ENCODE measurements around the gene FUT2.
A peak's percentile ranks its signal among the peaks of the same experiment; 100 is the strongest.

Gene FUT2

GRCh38 chr19:48720613-48721296 is 25.0 kb downstream of the FUT2 start:
- H3K23ac ChIP-seq (ENCODE audit: low read length in 2 of 2): no peak overlapping the region
- H3K79me1 ChIP-seq (replicated peaks; ENCODE audit: low read length, poor library complexity, severe bottlenecking): no peaks in the 10 kb centered on the region
- peak overlapping the region; percentile 88 for H3K9ac ChIP-seq (ENCODE audit: low read length)
- H2BK120ac ChIP-seq (ENCODE audit: low read depth, low read length): peak overlapping the region; percentile 77
- no peaks in the 10 kb centered on the region for H3K27me3 ChIP-seq (ENCODE audit: control insufficient read depth in 1 of 2, insufficient read depth in 1 of 2, low read length in 2 of 2)
- peak overlapping the region; percentile 89 for H4K91ac ChIP-seq (ENCODE audit: low read length)
- H3K27ac ChIP-seq (ENCODE audit: low read length, poor library complexity, severe bottlenecking): peak overlapping the region; percentile 75
- H2BK12ac ChIP-seq (ENCODE audit: low read length in 2 of 2): peak overlapping the region in 1 of 2 experiments; percentile 21
- H3K4me3 ChIP-seq (ENCODE audit: insufficient read depth in 1 of 2, low read depth in 1 of 2, low read length in 2 of 2): peak overlapping the region; percentile 68 to 84
- peak; percentile 100 for DNase-seq
- peak overlapping the region; percentile 13 to 85 for H3K4ac ChIP-seq (ENCODE audit: low read depth in 1 of 2, low read length in 2 of 2)
- H3K14ac ChIP-seq (ENCODE audit: low read length in 2 of 2): no peak overlapping the region
- H2BK5ac ChIP-seq (ENCODE audit: low read depth, low read length, poor library complexity, severe bottlenecking): no peak overlapping the region
- H2AFZ ChIP-seq (ENCODE audit: low read depth, low read length): peak overlapping the region; percentile 66
- peak overlapping the region; percentile 47 to 76 for H3K18ac ChIP-seq (ENCODE audit: low read depth in 1 of 2, low read length in 2 of 2)
- H3K36me3 ChIP-seq (ENCODE audit: control insufficient read depth in 1 of 2, insufficient read depth in 2 of 2, low read depth in 1 of 2, low read length in 2 of 2): no peaks in the 10 kb centered on the region
- no peak overlapping the region for H2AK5ac ChIP-seq (ENCODE audit: low read length, severe bottlenecking)
- H3K4me1 ChIP-seq (ENCODE audit: control insufficient read depth, insufficient read depth, low read depth, low read length): peaks cover 13% of the 10 kb centered on the region
- H2BK15ac ChIP-seq (ENCODE audit: low read depth, poor library complexity, severe bottlenecking): peak overlapping the region; percentile 60
- H3K9me3 ChIP-seq (ENCODE audit: control insufficient read depth, low read length): no peaks in the 10 kb centered on the region
- WGBS: 1% methylated on average over 32 of the region's 42 CpGs
- peak overlapping the region; percentile 49 for H3K4me2 ChIP-seq (ENCODE audit: low read length, poor library complexity, severe bottlenecking)
- H4K8ac ChIP-seq (ENCODE audit: low read length): peak overlapping the region; percentile 95

- Histone ChIP-seq H4K8ac (ENCODE audit: low read length) (no peak overlapping the region), H3K18ac (ENCODE audit: low read depth in 1 of 2, low read length in 2 of 2) (no peak overlapping the region), H3K14ac (ENCODE audit: low read length in 2 of 2) (no peak overlapping the region), H3K4me1 (ENCODE audit: control insufficient read depth, insufficient read depth, low read depth, low read length) (peaks cover 6% of the 10 kb centered on the region), H3K79me1 (replicated peaks; ENCODE audit: low read length, poor library complexity, severe bottlenecking) (no peaks in the 10 kb centered on the region), H3K9me3 (ENCODE audit: control insufficient read depth, low read length) (no peaks in the 10 kb centered on the region), H3K36me3 (ENCODE audit: control insufficient read depth in 1 of 2, insufficient read depth in 2 of 2, low read depth in 1 of 2, low read length in 2 of 2) (no peaks in the 10 kb centered on the region), H2BK120ac (ENCODE audit: low read depth, low read length) (no peak overlapping the region), H2BK15ac (ENCODE audit: low read depth, poor library complexity, severe bottlenecking) (no peak overlapping the region), H3K4me3 (ENCODE audit: insufficient read depth in 1 of 2, low read depth in 1 of 2, low read length in 2 of 2) (no peak overlapping the region), H2AK5ac (ENCODE audit: low read length, severe bottlenecking) (no peak overlapping the region), H4K91ac (ENCODE audit: low read length) (no peak overlapping the region), H3K4me2 (ENCODE audit: low read length, poor library complexity, severe bottlenecking) (no peak overlapping the region), H3K9ac (ENCODE audit: low read length) (no peak overlapping the region), H3K4ac (ENCODE audit: low read depth in 1 of 2, low read length in 2 of 2) (no peak overlapping the region), H3K27ac (ENCODE audit: low read length, poor library complexity, severe bottlenecking) (no peak overlapping the region), H2AFZ (ENCODE audit: low read depth, low read length) (no peak overlapping the region), H2BK5ac (ENCODE audit: low read depth, low read length, poor library complexity, severe bottlenecking) (no peak overlapping the region), H3K27me3 (ENCODE audit: control insufficient read depth in 1 of 2, insufficient read depth in 1 of 2, low read length in 2 of 2) (no peaks in the 10 kb centered on the region), H3K23ac (ENCODE audit: low read length in 2 of 2) (no peak overlapping the region), H2BK12ac (ENCODE audit: low read length in 2 of 2) (no peak overlapping the region)
- no peak for DNase-seq
- WGBS: 81% methylated on average over 11 of the region's 11 CpGs
Measured at GRCh38 chr19:48722196-48722708, 26.5 kb downstream of the FUT2 start.

- peak overlapping the region; percentile 5 for H3K9ac ChIP-seq (ENCODE audit: low read length)
- no peaks in the 10 kb centered on the region for H3K79me1 ChIP-seq (replicated peaks; ENCODE audit: low read length, poor library complexity, severe bottlenecking)
- peak overlapping the region; percentile 74 to 93 for H3K18ac ChIP-seq (ENCODE audit: low read depth in 1 of 2, low read length in 2 of 2)
- peaks cover 6% of the 10 kb centered on the region for H3K4me1 ChIP-seq (ENCODE audit: control insufficient read depth, insufficient read depth, low read depth, low read length)
- no peaks in the 10 kb centered on the region for H3K27me3 ChIP-seq (ENCODE audit: control insufficient read depth in 1 of 2, insufficient read depth in 1 of 2, low read length in 2 of 2)
- peak overlapping the region; percentile 100 for H4K8ac ChIP-seq (ENCODE audit: low read length)
- peak overlapping the region; percentile 96 for H2BK120ac ChIP-seq (ENCODE audit: low read depth, low read length)
- no peak overlapping the region for H2BK5ac ChIP-seq (ENCODE audit: low read depth, low read length, poor library complexity, severe bottlenecking)
- no peaks in the 10 kb centered on the region for H3K9me3 ChIP-seq (ENCODE audit: control insufficient read depth, low read length)
- 42% methylated on average over 9 of the region's 11 CpGs for WGBS
- no peak overlapping the region for H2AK5ac ChIP-seq (ENCODE audit: low read length, severe bottlenecking)
- no peak overlapping the region for H3K23ac ChIP-seq (ENCODE audit: low read length in 2 of 2)
- no peak overlapping the region for H3K4me2 ChIP-seq (ENCODE audit: low read length, poor library complexity, severe bottlenecking)
- peak overlapping the region; percentile 80 to 96 for H3K4ac ChIP-seq (ENCODE audit: low read depth in 1 of 2, low read length in 2 of 2)
- H2BK12ac ChIP-seq (ENCODE audit: low read length in 2 of 2): peak overlapping the region; percentile 23 to 85
- H4K91ac ChIP-seq (ENCODE audit: low read length): peak overlapping the region; percentile 91
- H2BK15ac ChIP-seq (ENCODE audit: low read depth, poor library complexity, severe bottlenecking): peak overlapping the region; percentile 82
- H2AFZ ChIP-seq (ENCODE audit: low read depth, low read length): peak overlapping the region; percentile 59
- peak; percentile 97 for DNase-seq
- H3K14ac ChIP-seq (ENCODE audit: low read length in 2 of 2): no peak overlapping the region
- no peak overlapping the region for H3K4me3 ChIP-seq (ENCODE audit: insufficient read depth in 1 of 2, low read depth in 1 of 2, low read length in 2 of 2)
- H3K36me3 ChIP-seq (ENCODE audit: control insufficient read depth in 1 of 2, insufficient read depth in 2 of 2, low read depth in 1 of 2, low read length in 2 of 2): no peaks in the 10 kb centered on the region
- no peak overlapping the region for H3K27ac ChIP-seq (ENCODE audit: low read length, poor library complexity, severe bottlenecking)
Measured at GRCh38 chr19:48724796-48725753, 29.3 kb downstream of the FUT2 start.

GRCh38 chr19:48726556-48726955 is 30.8 kb downstream of the FUT2 start:
- H3K4me2 ChIP-seq (ENCODE audit: low read length, poor library complexity, severe bottlenecking): no peak overlapping the region
- H2BK12ac ChIP-seq (ENCODE audit: low read length in 2 of 2): no peak overlapping the region
- H2BK120ac ChIP-seq (ENCODE audit: low read depth, low read length): no peak overlapping the region
- H3K27me3 ChIP-seq (ENCODE audit: control insufficient read depth in 1 of 2, insufficient read depth in 1 of 2, low read length in 2 of 2): peaks cover 5 to 9% of the 10 kb centered on the region in 2 experiments
- peak overlapping the region; percentile 9 for H4K91ac ChIP-seq (ENCODE audit: low read length)
- DNase-seq: no peak
- H3K23ac ChIP-seq (ENCODE audit: low read length in 2 of 2): no peak overlapping the region
- no peaks in the 10 kb centered on the region for H3K79me1 ChIP-seq (replicated peaks; ENCODE audit: low read length, poor library complexity, severe bottlenecking)
- no peak overlapping the region for H3K4ac ChIP-seq (ENCODE audit: low read depth in 1 of 2, low read length in 2 of 2)
- 76% methylated on average over 2 of the region's 2 CpGs for WGBS
- H4K8ac ChIP-seq (ENCODE audit: low read length): no peak overlapping the region
- no peak overlapping the region for H2AFZ ChIP-seq (ENCODE audit: low read depth, low read length)
- H3K14ac ChIP-seq (ENCODE audit: low read length in 2 of 2): no peak overlapping the region
- no peaks in the 10 kb centered on the region for H3K36me3 ChIP-seq (ENCODE audit: control insufficient read depth in 1 of 2, insufficient read depth in 2 of 2, low read depth in 1 of 2, low read length in 2 of 2)
- H3K9me3 ChIP-seq (ENCODE audit: control insufficient read depth, low read length): no peaks in the 10 kb centered on the region
- H2BK15ac ChIP-seq (ENCODE audit: low read depth, poor library complexity, severe bottlenecking): no peak overlapping the region
- H3K4me1 ChIP-seq (ENCODE audit: control insufficient read depth, insufficient read depth, low read depth, low read length): no peaks in the 10 kb centered on the region
- H2AK5ac ChIP-seq (ENCODE audit: low read length, severe bottlenecking): no peak overlapping the region
- H3K9ac ChIP-seq (ENCODE audit: low read length): no peak overlapping the region
- no peak overlapping the region for H3K27ac ChIP-seq (ENCODE audit: low read length, poor library complexity, severe bottlenecking)
- no peak overlapping the region for H2BK5ac ChIP-seq (ENCODE audit: low read depth, low read length, poor library complexity, severe bottlenecking)
- no peak overlapping the region for H3K4me3 ChIP-seq (ENCODE audit: insufficient read depth in 1 of 2, low read depth in 1 of 2, low read length in 2 of 2)
- no peak overlapping the region for H3K18ac ChIP-seq (ENCODE audit: low read depth in 1 of 2, low read length in 2 of 2)
